DMS53 treated with DMSO at 0.1 percent for 48 hours (cell line): Measurements from ENCODE around the gene ZNF714.
"Not testable (repeated sequence)": the region's sequence is repeated elsewhere in the genome, so short reads cannot be mapped to it uniquely, and the experiment has no call there.

Experiments
- DNase-seq: peaks from one replicate; lab custom pipeline; 2025; ENCODE audit not compliant: unreplicated experiment; lab: John Stamatoyannopoulos, UW

Gene ZNF714

GRCh38 chr19:21130097-21130775, 48.2 kb downstream of the ZNF714 start:
- peak; percentile 26 for DNase-seq

DNA sequence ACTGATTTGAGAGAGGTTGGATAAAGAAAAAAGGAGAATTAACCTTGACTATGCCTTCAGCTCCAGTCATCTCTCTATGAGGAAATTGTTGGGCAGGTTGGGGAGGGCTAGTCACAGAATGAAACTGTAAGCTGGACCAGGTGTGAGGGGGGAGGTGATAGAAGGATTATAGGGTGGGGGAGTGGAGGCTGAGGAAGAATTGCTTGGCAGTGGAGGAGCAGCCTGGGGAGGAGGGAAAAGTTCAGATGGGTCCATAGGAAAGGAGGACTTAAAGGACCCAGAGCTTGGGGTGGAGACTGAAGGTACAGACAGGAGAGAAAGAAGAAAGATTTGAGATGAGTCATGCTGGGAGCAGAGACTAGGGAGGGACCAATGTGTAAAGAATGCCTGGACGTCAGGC, 51.6 kb downstream of the ZNF714 start:
- no peak for DNase-seq

GRCh38 chr19:21134934-21135366, 52.9 kb downstream of the ZNF714 start:
- no peak for DNase-seq

- DNase-seq, result no peak
Measured at GRCh38 chr19:21135433-21135832, 53.4 kb downstream of the ZNF714 start.

DNA sequence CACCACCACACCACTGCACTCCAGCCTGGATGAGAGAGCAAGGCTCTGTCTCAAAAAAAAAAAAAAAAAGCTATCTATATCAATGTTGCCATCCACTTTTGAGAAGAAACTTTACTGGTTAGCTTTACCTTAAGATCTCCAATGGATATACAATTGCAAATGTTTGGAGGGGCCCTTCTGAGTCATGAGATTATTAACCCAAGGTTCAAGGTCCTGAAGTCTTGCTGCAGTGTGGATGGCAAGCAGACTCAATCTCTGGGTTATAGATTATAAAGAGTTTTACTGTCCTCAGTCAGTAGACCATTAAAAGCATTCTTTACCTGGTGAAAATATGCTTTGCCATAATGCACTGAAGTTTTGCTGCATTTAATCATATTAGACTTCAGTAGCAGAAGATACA, 56.1 kb downstream of the ZNF714 start:
- DNase-seq, result no peak

DNA sequence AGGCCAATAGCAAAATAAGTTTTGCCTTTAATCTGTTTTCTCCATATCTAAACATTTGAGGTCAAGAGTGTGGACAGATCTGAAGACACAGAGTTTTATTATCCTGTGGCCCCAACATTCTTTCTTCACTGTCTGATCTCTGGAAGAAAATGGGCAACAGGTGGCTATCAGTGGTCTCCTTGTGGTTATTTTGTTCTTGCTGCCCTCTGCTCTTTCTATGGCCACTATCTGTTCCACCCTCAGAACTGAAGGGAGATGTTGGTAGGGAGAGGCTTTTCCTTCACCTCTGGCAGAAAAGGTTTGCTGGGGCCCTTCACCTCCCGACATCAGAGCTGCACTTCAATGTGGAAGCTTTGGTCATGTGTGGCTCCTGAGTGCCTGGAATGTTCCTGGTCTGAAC, 59.0 kb downstream of the ZNF714 start:
- DNase-seq, result not testable (repeated sequence)

GRCh38 chr19:21141787-21142464, 59.9 kb downstream of the ZNF714 start, which contains the start of gene ZNF431:
TSS of gene ZNF431 (plus strand) at chr19:21142040. CDS start at chr19:21142184, 144 bp downstream.
- peak; percentile 73 for DNase-seq

DNA sequence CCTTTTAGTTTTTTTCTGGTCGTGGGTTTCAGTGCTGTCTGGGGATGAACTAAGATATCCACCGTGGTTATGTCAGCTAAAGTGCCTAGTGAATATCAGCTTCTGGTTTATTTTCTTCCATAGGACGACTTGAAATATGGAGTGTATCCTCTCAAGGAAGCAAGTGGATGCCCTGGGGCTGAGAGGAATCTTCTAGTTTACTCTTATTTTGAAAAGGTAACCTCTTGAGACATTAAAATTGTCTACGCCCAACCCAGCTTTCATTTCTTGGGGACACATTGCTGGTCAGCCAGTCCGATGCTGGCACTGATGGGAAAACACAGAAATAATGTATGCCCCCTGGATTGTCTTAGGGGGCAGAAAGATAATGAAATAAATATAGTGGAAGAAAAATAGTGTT, 61.4 kb downstream of the ZNF714 start:
- DNase-seq, result no peak

- DNase-seq, result no peak
Measured at GRCh38 chr19:21143854-21144253, 61.9 kb downstream of the ZNF714 start.

DNA sequence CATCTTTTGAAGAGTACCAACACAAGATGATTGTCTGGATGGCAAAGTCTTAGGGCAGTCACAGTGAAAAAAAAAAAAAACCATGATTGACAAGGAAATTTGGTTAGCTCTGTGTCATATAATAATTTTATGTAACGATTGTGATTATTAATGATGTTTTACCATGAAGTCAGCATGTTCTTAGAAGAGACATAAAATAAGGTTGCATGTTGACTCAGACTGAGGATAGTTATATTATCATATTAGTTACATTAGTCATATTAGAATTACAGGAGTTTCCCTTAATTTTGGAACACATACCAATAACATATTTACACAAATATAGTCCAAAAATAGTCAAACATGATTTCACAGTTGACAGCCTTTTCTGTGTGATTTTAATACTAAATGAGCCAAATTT, 65.5 kb downstream of the ZNF714 start:
- no peak for DNase-seq

DNA sequence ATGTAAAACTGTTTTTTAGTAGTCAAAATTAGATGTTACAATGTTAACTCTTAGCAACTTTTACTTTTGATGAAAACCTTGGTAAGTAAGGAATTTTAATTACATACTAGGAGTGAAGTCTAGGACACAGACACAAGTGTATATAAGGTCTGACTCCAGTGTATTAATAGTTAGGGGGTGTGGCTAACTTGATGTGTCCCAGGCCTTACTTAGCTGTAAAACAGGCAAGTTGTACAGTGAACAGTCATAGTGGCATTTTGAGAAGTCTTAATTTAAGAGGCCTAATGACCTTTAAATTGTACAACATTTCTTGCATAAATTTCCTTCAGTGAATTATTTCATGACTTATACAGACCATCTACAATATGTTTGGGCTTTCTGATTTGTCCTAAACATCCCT, 66.7 kb downstream of the ZNF714 start:
- no peak for DNase-seq

DNA sequence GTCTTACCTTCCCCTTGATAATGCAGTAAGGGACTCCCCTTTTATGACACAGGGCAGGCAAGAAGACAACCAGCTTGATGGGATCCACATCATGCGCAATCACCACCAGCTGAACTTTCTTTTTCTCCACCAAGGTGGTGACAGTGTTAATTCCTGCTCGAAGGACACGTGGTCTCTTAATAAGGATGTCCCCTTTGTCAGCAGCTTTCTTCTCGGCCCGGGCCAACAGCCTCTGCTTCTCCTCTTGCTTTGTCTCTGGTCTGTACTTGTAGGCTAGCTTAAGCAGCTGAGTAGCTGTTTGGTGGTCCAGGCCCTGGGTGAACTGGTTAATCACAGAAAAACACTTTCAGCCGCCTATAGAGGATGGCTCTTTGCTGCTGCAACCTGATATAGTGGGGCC, 67.9 kb downstream of the ZNF714 start:
- no peak for DNase-seq

- DNase-seq, result no peak
Measured at GRCh38 chr19:21151460-21151859, 69.5 kb downstream of the ZNF714 start.

- no peak for DNase-seq
Measured at GRCh38 chr19:21158523-21159135, 76.6 kb downstream of the ZNF714 start.

DNA sequence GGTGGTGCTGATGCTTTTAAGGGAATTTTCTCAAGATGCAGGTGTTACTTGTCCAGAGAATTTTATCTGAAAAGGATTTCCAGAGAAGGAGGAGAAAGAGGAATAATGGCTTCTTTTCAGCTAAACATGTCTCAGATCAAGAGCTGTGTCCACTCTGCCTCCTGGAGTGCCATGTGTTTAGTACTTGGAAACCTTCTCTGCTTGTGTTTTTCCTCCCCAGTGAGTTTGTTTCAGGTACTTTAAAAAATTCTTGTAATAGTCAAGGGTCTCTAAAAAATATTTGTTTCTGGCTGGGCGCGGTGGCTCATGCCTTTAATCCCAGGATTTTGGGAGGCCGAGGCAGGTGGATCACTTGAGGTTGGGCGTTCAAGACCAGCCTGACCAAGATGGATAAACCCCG, 82.5 kb downstream of the ZNF714 start:
- no peak for DNase-seq

- no peak for DNase-seq
Measured at GRCh38 chr19:21166436-21166835, 84.4 kb downstream of the ZNF714 start.
